Neural cell (in vitro differentiated cells): ENCODE results near the gene LTBP4. TPM values are rescaled to one million over a fixed set of nuclear protein-coding genes. Genes with fewer than 3 reads are reported as not detected.

Source experiments
- H2AFZ ChIP-seq: fragments of 200-600, 300-800 bp; sonication (generic), shearing (Covaris generic); 2 replicates; pipeline ENCODE4 v1.6.0; 2014; ENCODE audit warnings: low read depth, mild to moderate bottlenecking, antibody characterized with exemption, low read length, moderate library complexity
- H3F3A ChIP-seq: fragments of 200-600 bp; shearing (Covaris generic); 2 replicates; pipeline ENCODE4 v1.6.1; 2016; ENCODE audit warnings: mild to moderate bottlenecking, moderate library complexity, mixed read lengths, antibody characterized with exemption, low read length; ENCODE audit not compliant: insufficient read depth, poor library complexity, severe bottlenecking
- H3K27ac ChIP-seq: fragments of 200-600, 300-800 bp; sonication (generic), shearing (Covaris generic); 2 replicates; pipeline ENCODE4 v1.5.1; 2014; ENCODE audit warnings: mild to moderate bottlenecking, low read length, moderate library complexity
- H3K27me3 ChIP-seq: fragments of 300-800, 200-600 bp; sonication (generic), shearing (Covaris generic); 2 replicates; pipeline ENCODE4 v1.6.0; 2014; ENCODE audit warnings: mild to moderate bottlenecking, low read depth, low read length, moderate library complexity; ENCODE audit not compliant: insufficient read depth
- H3K36me3 ChIP-seq: fragments of 300-800, 200-600 bp; sonication (generic), shearing (Covaris generic); 2 replicates; pipeline ENCODE4 v1.5.1; 2014; ENCODE audit warnings: mild to moderate bottlenecking, antibody characterized with exemption, low read length, moderate library complexity; ENCODE audit not compliant: insufficient read depth
- H3K4me2 ChIP-seq: fragments of 300-800, 200-600 bp; sonication (generic), shearing (Covaris generic); 2 replicates; pipeline ENCODE4 v1.6.0; 2014; ENCODE audit warnings: mild to moderate bottlenecking, low read length
- H3K4me3 ChIP-seq: fragments of 300-800, 200-600 bp; sonication (generic), shearing (Covaris generic); 2 replicates; pipeline ENCODE4 v1.5.1; 2014; ENCODE audit warnings: mild to moderate bottlenecking, low read length, moderate library complexity
- H3K79me2 ChIP-seq: fragments of 200-600 bp; shearing (Covaris generic); replicated peaks from 2 replicates; pipeline ENCODE4 v1.6.0; 2014; ENCODE audit warnings: mild to moderate bottlenecking, low read length, moderate library complexity; ENCODE audit not compliant: insufficient read depth
- H3K9ac ChIP-seq: fragments of 300-800, 200-600 bp; sonication (generic), shearing (Covaris generic); 2 replicates; pipeline ENCODE4 v1.6.1; 2016; ENCODE audit warnings: mild to moderate bottlenecking, low read length, mixed read lengths
- H3K9me2 ChIP-seq: fragments of 200-600 bp; shearing (Covaris generic); 2 replicates; pipeline ENCODE4 v1.6.1; 2016; ENCODE audit warnings: mild to moderate bottlenecking, low read length, mixed read lengths; ENCODE audit not compliant: insufficient read depth
- H3K9me3 ChIP-seq: fragments of 200-600, 300-800 bp; sonication (generic), shearing (Covaris generic); 2 replicates; pipeline ENCODE4 v1.6.1; 2016; ENCODE audit warnings: mild to moderate bottlenecking, mixed run types, low read length, moderate library complexity, mixed read lengths
- H4K20me1 ChIP-seq: fragments of 200-600 bp; shearing (Covaris generic); 2 replicates; pipeline ENCODE4 v1.6.1; 2016; ENCODE audit warnings: mild to moderate bottlenecking, mixed run types; ENCODE audit not compliant: insufficient read depth
- CTCF ChIP-seq: fragments of 450-650 bp; IDR thresholded peaks from 2 replicates; pipeline ENCODE4 v1.5.1; 2014; ENCODE audit warnings: antibody characterized with exemption, mild to moderate bottlenecking, moderate library complexity; ENCODE audit not compliant: poor library complexity, severe bottlenecking
- EP300 ChIP-seq: fragments of 450-650 bp; conservative IDR thresholded peaks from 2 replicates; pipeline ENCODE4 v1.6.1; 2014; ENCODE audit warnings: antibody characterized with exemption, mild to moderate bottlenecking, moderate library complexity; ENCODE audit not compliant: poor library complexity, severe bottlenecking
- EZH2 ChIP-seq: fragments of 200-600, 300-800 bp; shearing (Covaris generic), sonication (generic); IDR thresholded peaks from 2 replicates; pipeline ENCODE4 v1.6.1; 2014; ENCODE audit warnings: antibody characterized with exemption, low read length, borderline replicate concordance, mild to moderate bottlenecking; ENCODE audit not compliant: insufficient read depth, poor library complexity, severe bottlenecking
- MXI1 ChIP-seq: fragments of 450-650 bp; conservative IDR thresholded peaks from 2 replicates; pipeline ENCODE4 v1.6.1; 2014; ENCODE audit warnings: antibody characterized with exemption, mild to moderate bottlenecking; ENCODE audit not compliant: poor library complexity, severe bottlenecking
- POLR2AphosphoS5 ChIP-seq: IDR thresholded peaks from 2 replicates; pipeline ENCODE4 v1.6.1; 2012
- RAD21 ChIP-seq: fragments of 450-650 bp; conservative IDR thresholded peaks from 2 replicates; pipeline ENCODE4 v1.6.1; 2014; ENCODE audit warnings: antibody characterized with exemption, mild to moderate bottlenecking, moderate library complexity
- SMC3 ChIP-seq: fragments of 450-650 bp; conservative IDR thresholded peaks from 2 replicates; pipeline ENCODE4 v1.6.1; 2014; ENCODE audit warnings: antibody characterized with exemption, mild to moderate bottlenecking, moderate library complexity; ENCODE audit not compliant: poor library complexity
- TAF1 ChIP-seq: IDR thresholded peaks from 2 replicates; pipeline ENCODE4 v1.6.1; 2012; ENCODE audit warnings: low read depth
- polyA plus RNA-seq: library from polyadenylated mRNA; depleted of rRNA; stranded (reverse); fragments of >200 nt; gene quantifications from 2 replicates; pipeline ENCODE4 v1.2.3, GENCODE V29; 2014
- TF ChIP-seq, protein P1 (sequence below): IDR thresholded peaks from 2 replicates; pipeline ENCODE4 v1.6.1; 2012; ENCODE audit warnings: borderline replicate concordance

The LTBP4 gene
- polyA plus RNA-seq, 1 donor from 2014 or later = 55.6 TPM

- Histone ChIP-seq H3K4me3 (peak within 1 kb of the TSS; percentile 89), H3F3A (no peaks in the 10 kb centered on the region), H2AFZ (peak within 1 kb of the TSS; percentile 60), H3K27me3 (no peaks in the 10 kb centered on the region), H3K9ac (peak within 1 kb of the TSS; percentile 71), H3K9me3 (no peaks in the 10 kb centered on the region), H4K20me1 (no peaks in the 10 kb centered on the region), H3K4me2 (peak within 1 kb of the TSS; percentile 73), H3K27ac (no peak within 1 kb of the TSS), H3K79me2 (no peaks in the 10 kb centered on the region), H3K9me2 (no peaks in the 10 kb centered on the region), H3K36me3 (no peaks in the 10 kb centered on the region)
- TF ChIP-seq EZH2 = no peak
- TF ChIP-seq CTCF = peak; percentile 22
- TF ChIP-seq SMC3 = peak; percentile 21
- peak; percentile 15 for TF ChIP-seq RAD21
- peak; percentile 60 for TF ChIP-seq MXI1
- TF ChIP-seq POLR2AphosphoS5 = peak; percentile 10
- peak; percentile 10 for TF ChIP-seq EP300
- TF ChIP-seq, protein P1, sequence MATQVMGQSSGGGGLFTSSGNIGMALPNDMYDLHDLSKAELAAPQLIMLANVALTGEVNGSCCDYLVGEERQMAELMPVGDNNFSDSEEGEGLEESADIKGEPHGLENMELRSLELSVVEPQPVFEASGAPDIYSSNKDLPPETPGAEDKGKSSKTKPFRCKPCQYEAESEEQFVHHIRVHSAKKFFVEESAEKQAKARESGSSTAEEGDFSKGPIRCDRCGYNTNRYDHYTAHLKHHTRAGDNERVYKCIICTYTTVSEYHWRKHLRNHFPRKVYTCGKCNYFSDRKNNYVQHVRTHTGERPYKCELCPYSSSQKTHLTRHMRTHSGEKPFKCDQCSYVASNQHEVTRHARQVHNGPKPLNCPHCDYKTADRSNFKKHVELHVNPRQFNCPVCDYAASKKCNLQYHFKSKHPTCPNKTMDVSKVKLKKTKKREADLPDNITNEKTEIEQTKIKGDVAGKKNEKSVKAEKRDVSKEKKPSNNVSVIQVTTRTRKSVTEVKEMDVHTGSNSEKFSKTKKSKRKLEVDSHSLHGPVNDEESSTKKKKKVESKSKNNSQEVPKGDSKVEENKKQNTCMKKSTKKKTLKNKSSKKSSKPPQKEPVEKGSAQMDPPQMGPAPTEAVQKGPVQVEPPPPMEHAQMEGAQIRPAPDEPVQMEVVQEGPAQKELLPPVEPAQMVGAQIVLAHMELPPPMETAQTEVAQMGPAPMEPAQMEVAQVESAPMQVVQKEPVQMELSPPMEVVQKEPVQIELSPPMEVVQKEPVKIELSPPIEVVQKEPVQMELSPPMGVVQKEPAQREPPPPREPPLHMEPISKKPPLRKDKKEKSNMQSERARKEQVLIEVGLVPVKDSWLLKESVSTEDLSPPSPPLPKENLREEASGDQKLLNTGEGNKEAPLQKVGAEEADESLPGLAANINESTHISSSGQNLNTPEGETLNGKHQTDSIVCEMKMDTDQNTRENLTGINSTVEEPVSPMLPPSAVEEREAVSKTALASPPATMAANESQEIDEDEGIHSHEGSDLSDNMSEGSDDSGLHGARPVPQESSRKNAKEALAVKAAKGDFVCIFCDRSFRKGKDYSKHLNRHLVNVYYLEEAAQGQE = no peak
Measured at GRCh38 chr19:40576585-40577451, 24.4 kb upstream of the LTBP4 start, which contains the start of gene SHKBP1. SHKBP1 (plus strand) TSS chr19:40576873; CDS start chr19:40576900, 27 bp downstream.

DNA sequence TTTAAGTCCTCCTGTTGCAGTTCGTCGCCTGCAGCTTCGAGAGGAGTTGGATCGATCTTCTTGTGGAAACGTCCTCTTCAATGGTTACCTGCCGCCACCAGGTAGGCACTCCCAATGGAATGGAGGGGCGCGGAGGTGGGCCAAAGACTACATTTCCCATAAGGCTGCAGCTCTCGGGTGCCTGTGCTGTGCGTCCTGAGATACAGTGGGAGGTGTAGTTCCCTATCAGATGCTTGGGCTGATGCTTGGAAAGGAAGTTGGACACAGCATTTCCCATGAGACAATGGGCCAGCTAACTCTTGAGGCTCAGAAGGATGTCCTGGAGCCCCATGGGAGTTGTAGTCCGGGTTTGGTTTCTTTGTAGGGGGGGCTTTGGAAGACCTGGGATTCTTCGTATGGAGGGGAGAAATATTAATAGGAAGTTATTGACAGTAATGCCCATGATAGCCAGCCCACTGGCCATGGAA lies 22.7 kb upstream of the LTBP4 start:
- Histone ChIP-seq H4K20me1 (no peaks in the 10 kb centered on the region), H3K36me3 (no peaks in the 10 kb centered on the region), H3K79me2 (no peaks in the 10 kb centered on the region), H3K9ac (no peak overlapping the region), H2AFZ (no peak overlapping the region), H3K9me2 (no peaks in the 10 kb centered on the region), H3K4me2 (no peak overlapping the region), H3K27me3 (no peaks in the 10 kb centered on the region), H3F3A (no peaks in the 10 kb centered on the region), H3K27ac (no peak overlapping the region), H3K4me3 (no peak overlapping the region), H3K9me3 (no peaks in the 10 kb centered on the region)
- TF ChIP-seq MXI1 (no peak), TAF1 (no peak), RAD21 (no peak), CTCF (no peak), POLR2AphosphoS5 (no peak), EZH2 (no peak), EP300 (no peak), SMC3 (no peak)
- TF ChIP-seq, protein P1 = no peak
